Upper lobe of left lung (tissue), 6 donors: Measurements from ENCODE around the gene C1QTNF6. TPM values are rescaled to one million over a fixed set of nuclear protein-coding genes. Genes with fewer than 3 reads are reported as not detected.
"Not testable (repeated sequence)": the region's sequence is repeated elsewhere in the genome, so short reads cannot be mapped to it uniquely, and the experiment has no call there.

Experiments
- ATAC-seq, 2 donors: fragments of 200-7000 bp; cut with Tn5 transposase; one replicate each; pipeline ENCODE4 v1.9.1; 2022; ENCODE audit warnings: mild to moderate bottlenecking in 2 of 2, moderate library complexity in 2 of 2; ENCODE audit not compliant: low FRiP score in 2 of 2
- DNase-seq, 2 donors: peaks; one replicate each; pipeline ENCODE4 v3.0.0-alpha.2; 2019 to 2020
- H3K27ac ChIP-seq, 4 donors: fragments of 200-600 bp; sonication (generic); one replicate each; pipeline ENCODE4 v1.5.1; 2016 to 2019
- H3K27me3 ChIP-seq, 4 donors: fragments of 200-600 bp; sonication (generic); one replicate each; pipeline ENCODE4 v1.5.1; 2017 to 2019
- H3K36me3 ChIP-seq, 4 donors: fragments of 200-600 bp; sonication (generic); one replicate each; pipeline ENCODE4 v1.5.1; 2016 to 2019
- H3K4me1 ChIP-seq, 4 donors: fragments of 200-600 bp; sonication (generic); one replicate each; pipeline ENCODE4 v1.5.1; 2018 to 2019
- H3K4me3 ChIP-seq, 4 donors: fragments of 200-600 bp; sonication (generic); one replicate each; pipeline ENCODE4 v1.5.1; 2017 to 2019; ENCODE audit warnings: mild to moderate bottlenecking in 2 of 4, moderate library complexity in 1 of 4
- H3K9me3 ChIP-seq, 4 donors: fragments of 200-600 bp; sonication (generic); one replicate each; pipeline ENCODE4 v1.5.1; 2018 to 2019
- CTCF ChIP-seq, 6 experiments: fragments of 450-650 bp in 4 of 6; fragments of 200-600 bp in 2 of 6; sonication (generic) in 2 of 6; IDR thresholded peaks; one replicate each; pipeline ENCODE4 v1.5.1; 2016 to 2019; ENCODE audit warnings: antibody characterized with exemption in 6 of 6
- EP300 ChIP-seq, 4 donors: sonication (generic); formaldehyde crosslinking; IDR thresholded peaks; one replicate each; pipeline ENCODE4 v1.5.1; 2017; ENCODE audit warnings: antibody characterized with exemption in 4 of 4, control low read depth in 2 of 4
- POLR2A ChIP-seq, 4 donors: fragments of 450-650 bp; IDR thresholded peaks; one replicate each; pipeline ENCODE4 v1.5.1; 2016 to 2017; ENCODE audit warnings: antibody characterized with exemption in 4 of 4, mild to moderate bottlenecking in 2 of 4
- POLR2AphosphoS5 ChIP-seq, 2 donors: sonication (generic); formaldehyde crosslinking; IDR thresholded peaks; one replicate each; pipeline ENCODE4 v1.5.1; 2017; ENCODE audit warnings: antibody characterized with exemption in 2 of 2
- WGBS, 2 donors: methylation state at CpG; one replicate each; pipeline ENCODE4 v1.1.5; 2017 to 2018; 5-methylcytosine and 5-hydroxymethylcytosine counted together
- total RNA-seq, 6 donors: library from RNA; depleted of rRNA in 4 of 6; stranded (reverse); fragments of >200 nt in 4 of 6; gene quantifications; one replicate each; pipeline versions ENCODE4 v1.1.0 to v1.2.1, GENCODE V29; 2016 to 2021
- donor health status: DM: no; HTN: no; CAD: no; lungs with moderate emphysema.
- donor health status: DM: no; HTN: yes; CAD: no; lungs with severe emphysema.

The C1QTNF6 gene
- total RNA-seq, 6 donors from 2014 or later, result 2.1 to 8.4 (median 4.7) TPM

GRCh38 chr22:37204045-37204655, 16.1 kb upstream of the C1QTNF6 start:
- no peaks in the 10 kb centered on the region for H3K27me3 ChIP-seq
- TF ChIP-seq POLR2AphosphoS5 (IDR thresholded peaks at IDR 0.05) (no peak), EP300 (IDR thresholded peaks at IDR 0.05) (no peak), POLR2A (IDR thresholded peaks at IDR 0.05) (no peak), CTCF (IDR thresholded peaks at IDR 0.05) (no peak)
- H3K4me1 ChIP-seq, result peaks cover 4 to 6% (median 5%) of the 10 kb centered on the region in 4 donors
- H3K9me3 ChIP-seq, result no peaks in the 10 kb centered on the region
- H3K36me3 ChIP-seq, result no peaks in the 10 kb centered on the region
- DNase-seq, result no peak
- ATAC-seq, result no peak
- H3K4me3 ChIP-seq, result no peak overlapping the region
- 79 to 84% methylated on average over 4 to 5 of the region's 5 CpGs for WGBS, 2 donors
- no peak overlapping the region for H3K27ac ChIP-seq

GRCh38 chr22:37203354-37204044, 15.5 kb upstream of the C1QTNF6 start:
- peak in 1 of 2 donors; percentile 52 for DNase-seq
- Histone ChIP-seq H3K27ac (no peak overlapping the region), H3K27me3 (no peaks in the 10 kb centered on the region), H3K9me3 (no peaks in the 10 kb centered on the region), H3K36me3 (no peaks in the 10 kb centered on the region), H3K4me3 (no peak overlapping the region), H3K4me1 (peaks cover 4 to 12% (median 5%) of the 10 kb centered on the region in 4 donors)
- no peak for TF ChIP-seq POLR2AphosphoS5 (IDR thresholded peaks at IDR 0.05)
- TF ChIP-seq EP300 (IDR thresholded peaks at IDR 0.05), result no peak
- TF ChIP-seq CTCF (IDR thresholded peaks at IDR 0.05), result no peak
- TF ChIP-seq POLR2A (IDR thresholded peaks at IDR 0.05), result no peak
- WGBS, 2 donors, result 82 to 89% methylated on average over 11 to 15 of the region's 16 CpGs
- ATAC-seq, result no peak

GRCh38 chr22:37202716-37203115, 14.7 kb upstream of the C1QTNF6 start:
- H3K4me3 ChIP-seq, result no peak overlapping the region
- no peaks in the 10 kb centered on the region for H3K9me3 ChIP-seq
- WGBS, 2 donors, result 86 to 91% methylated on average over 1 to 9 of the region's 10 CpGs
- ATAC-seq (no peak), DNase-seq (no peak)
- H3K4me1 ChIP-seq, result peaks cover 11 to 19% (median 12%) of the 10 kb centered on the region in 4 donors
- no peak overlapping the region for H3K27ac ChIP-seq
- H3K36me3 ChIP-seq, result no peaks in the 10 kb centered on the region
- TF ChIP-seq EP300 (IDR thresholded peaks at IDR 0.05), result no peak
- TF ChIP-seq CTCF (IDR thresholded peaks at IDR 0.05), result no peak
- no peak for TF ChIP-seq POLR2AphosphoS5 (IDR thresholded peaks at IDR 0.05)
- no peak for TF ChIP-seq POLR2A (IDR thresholded peaks at IDR 0.05)
- no peaks in the 10 kb centered on the region for H3K27me3 ChIP-seq

GRCh38 chr22:37202001-37202555, 14.0 kb upstream of the C1QTNF6 start:
- Histone ChIP-seq H3K27ac (no peak overlapping the region), H3K27me3 (no peaks in the 10 kb centered on the region), H3K4me3 (no peak overlapping the region), H3K4me1 (peaks cover 18 to 25% (median 18%) of the 10 kb centered on the region in 4 donors), H3K9me3 (no peaks in the 10 kb centered on the region), H3K36me3 (no peaks in the 10 kb centered on the region)
- no peak for TF ChIP-seq POLR2AphosphoS5 (IDR thresholded peaks at IDR 0.05)
- no peak for TF ChIP-seq POLR2A (IDR thresholded peaks at IDR 0.05)
- no peak for TF ChIP-seq CTCF (IDR thresholded peaks at IDR 0.05)
- no peak for TF ChIP-seq EP300 (IDR thresholded peaks at IDR 0.05)
- 85% methylated on average over 5 of the region's 5 CpGs for WGBS, 2 donors
- ATAC-seq, result no peak
- no peak for DNase-seq

- H3K36me3 ChIP-seq, H3K27me3 ChIP-seq, H3K9me3 ChIP-seq, ATAC-seq, H3K4me3 ChIP-seq, DNase-seq, H3K27ac ChIP-seq: not testable (repeated sequence)
- WGBS, 2 donors, result 98 to 100% methylated on average over 5 to 6 of the region's 6 CpGs
- H3K4me1 ChIP-seq, result peaks cover 24 to 32% (median 24%) of the 10 kb centered on the region in 4 donors
Observed at GRCh38 chr22:37201443-37201820, 13.4 kb upstream of the C1QTNF6 start.
